GM18858 (cell line): ENCODE results near the gene ZBTB3.
"Not testable (repeated sequence)": the region's sequence is repeated elsewhere in the genome, so short reads cannot be mapped to it uniquely, and the experiment has no call there.

Experiments used
- ATAC-seq: cut with Tn5 transposase; IDR thresholded peaks from one replicate; pipeline ENCODE4 v1.9.1; 2021; ENCODE audit not compliant: unreplicated experiment

The ZBTB3 gene

DNA sequence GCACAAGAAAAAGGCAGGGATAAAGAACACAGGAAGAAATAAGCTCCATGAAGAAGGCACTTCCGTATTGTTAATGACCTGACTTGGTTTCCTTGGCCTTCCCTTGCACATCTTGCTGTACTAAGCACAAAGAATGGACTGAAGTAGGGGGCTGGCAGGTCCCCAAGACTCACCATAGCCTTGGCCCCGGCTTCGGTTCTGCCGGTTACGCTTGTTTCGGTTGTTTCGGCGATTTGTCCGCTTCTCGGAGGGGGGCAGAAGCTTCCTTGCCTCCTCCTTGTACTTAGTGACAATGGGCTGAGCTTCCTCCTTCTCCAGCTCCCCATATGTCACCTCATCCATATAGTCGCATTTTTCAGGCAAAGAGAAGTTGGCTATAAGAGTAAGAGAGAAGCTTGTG is 37.1 kb downstream of the ZBTB3 start:
- no peak for ATAC-seq

DNA sequence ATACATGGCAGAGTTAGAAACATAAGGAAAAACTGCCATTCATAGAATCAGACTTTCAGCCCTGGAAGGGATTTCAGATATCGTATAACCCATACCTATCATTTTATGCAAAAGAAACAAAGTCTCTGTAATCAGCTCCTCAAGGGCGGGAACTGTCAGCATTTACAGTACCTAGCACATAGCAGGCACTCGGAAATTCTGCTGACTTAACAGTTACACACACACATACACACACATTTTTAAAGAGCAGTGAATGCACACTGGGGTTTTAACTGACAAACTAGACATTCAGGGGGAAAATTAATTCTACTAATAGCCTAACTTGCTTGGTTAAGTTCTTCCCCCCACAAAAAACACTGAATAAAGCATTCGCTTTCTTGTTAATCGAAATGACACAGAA is 37.8 kb downstream of the ZBTB3 start:
- ATAC-seq: no peak

DNA sequence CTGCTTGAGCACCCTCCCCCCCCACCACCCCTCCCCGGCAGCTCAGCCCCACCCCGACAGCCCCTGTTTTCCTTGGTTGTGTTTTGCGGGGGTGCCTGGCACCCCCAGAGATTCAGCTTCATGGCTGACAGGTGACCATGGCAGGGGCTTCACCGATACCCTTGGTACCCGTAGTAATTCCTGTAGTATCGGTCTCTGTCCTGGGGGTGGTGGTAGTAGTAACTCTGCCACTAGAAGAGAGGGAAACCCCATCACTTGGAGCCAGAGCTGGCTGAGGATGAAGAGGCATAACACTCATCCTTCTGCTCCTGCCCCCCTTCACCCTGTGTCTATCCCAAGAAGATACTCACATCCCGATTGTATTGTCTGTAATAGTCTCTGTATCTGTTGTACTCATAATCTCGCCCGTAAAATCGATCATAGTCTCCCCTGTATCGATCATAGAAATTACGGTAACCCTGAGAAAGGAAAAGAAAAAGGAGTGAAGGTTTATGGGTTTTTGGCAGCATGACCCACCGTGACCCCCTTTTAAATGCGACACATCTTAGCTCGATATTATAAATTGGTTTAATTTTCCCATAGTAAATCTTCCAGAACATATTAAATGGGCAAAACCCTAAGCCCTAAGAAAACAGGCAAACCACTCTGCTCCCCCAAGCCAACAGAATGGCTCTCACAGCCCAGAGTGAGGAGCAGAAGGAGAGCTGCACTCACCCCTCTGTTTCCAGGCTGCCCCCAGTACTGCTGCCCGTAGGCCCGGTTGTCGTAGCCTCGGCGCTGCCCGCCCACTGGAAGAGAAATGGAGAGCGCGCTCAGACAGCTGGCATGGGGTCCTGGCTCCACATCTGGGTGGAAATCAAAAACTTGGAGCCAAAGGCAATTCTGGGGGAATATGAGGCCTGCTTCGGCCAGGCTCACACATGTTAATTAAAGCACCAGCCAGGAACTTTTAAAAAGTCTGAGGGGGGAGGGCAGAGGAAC is 38.5 kb downstream of the ZBTB3 start:
- no peak for ATAC-seq

DNA sequence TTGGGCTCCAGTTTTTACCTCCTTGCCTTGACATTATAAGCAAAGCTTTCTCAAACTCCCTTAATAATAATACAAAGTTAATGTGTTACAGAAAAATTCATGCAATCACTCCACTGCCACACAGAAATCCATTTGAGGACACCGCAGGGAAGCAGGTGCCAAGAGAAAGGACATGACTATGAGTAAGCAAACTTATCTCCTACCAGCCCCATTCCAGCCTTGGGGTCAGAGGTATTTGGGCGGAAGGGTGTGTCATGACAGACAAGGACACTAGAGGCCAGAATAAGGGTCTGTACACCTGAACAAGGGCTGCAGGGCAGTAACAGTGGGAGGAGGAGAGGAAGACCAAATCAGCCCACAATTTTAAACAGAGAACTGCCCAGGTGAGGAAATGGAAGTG is 40.6 kb downstream of the ZBTB3 start:
- ATAC-seq: no peak

DNA sequence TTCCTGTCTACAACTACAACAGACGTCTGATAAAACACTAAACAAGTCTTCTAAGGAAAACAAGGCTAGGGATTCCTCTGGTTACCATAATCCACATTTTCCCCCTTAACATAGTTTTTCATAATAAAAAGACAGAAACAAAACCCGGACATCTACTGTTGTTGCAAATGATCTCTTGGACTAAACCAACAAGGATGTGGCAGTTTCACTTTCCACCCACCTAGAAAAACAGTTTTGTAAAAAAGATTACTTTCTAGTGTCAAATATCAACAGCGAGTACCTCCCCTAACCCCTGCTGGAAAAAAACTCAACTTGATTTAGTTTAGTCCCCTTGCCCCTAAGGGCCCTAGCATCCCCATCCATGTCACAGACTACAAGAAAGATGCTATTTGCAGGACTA is 41.1 kb downstream of the ZBTB3 start:
- ATAC-seq: no peak

DNA sequence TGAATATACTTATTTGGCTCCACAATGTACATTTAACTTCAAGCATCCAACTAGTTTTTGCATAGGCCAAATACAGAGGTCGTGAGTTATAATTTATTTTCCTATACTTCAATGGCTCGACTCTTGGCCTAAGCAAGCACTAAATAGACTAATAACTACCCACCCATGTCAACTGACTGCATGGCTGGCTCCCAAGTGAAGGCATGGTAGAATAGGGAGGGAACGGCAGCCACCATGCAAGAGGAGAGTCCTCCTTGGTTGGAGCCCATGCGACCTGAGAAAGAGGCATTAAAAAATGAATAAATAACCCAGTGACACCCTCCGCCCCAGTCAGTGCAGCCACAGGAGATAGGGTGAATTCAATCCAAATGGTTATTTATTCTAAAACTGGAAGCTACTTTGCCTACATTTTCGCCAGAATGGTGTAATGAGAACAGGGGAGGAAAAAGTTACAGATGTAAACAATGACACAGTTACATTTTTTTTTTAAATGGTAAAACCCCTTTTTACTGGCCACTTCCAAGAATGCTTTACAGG is 41.6 kb downstream of the ZBTB3 start:
- no peak for ATAC-seq

DNA sequence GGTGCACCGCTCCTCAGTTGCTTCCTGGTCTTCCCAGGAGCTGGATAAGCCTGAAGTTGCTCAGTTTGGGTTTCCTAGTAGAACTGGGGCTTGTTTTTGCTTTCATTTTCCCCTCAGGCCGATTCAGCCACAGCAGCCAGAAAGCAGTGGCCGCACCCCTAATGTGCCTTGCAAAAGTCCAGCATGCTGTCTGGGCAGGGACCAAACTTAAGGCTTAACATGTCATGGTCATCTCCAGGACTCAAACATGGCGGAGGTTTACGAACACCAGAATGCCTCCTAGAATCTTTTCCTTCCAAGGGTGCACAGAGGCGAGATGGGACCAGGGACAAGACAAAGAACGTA is 44.0 kb downstream of the ZBTB3 start:
- ATAC-seq: no peak

DNA sequence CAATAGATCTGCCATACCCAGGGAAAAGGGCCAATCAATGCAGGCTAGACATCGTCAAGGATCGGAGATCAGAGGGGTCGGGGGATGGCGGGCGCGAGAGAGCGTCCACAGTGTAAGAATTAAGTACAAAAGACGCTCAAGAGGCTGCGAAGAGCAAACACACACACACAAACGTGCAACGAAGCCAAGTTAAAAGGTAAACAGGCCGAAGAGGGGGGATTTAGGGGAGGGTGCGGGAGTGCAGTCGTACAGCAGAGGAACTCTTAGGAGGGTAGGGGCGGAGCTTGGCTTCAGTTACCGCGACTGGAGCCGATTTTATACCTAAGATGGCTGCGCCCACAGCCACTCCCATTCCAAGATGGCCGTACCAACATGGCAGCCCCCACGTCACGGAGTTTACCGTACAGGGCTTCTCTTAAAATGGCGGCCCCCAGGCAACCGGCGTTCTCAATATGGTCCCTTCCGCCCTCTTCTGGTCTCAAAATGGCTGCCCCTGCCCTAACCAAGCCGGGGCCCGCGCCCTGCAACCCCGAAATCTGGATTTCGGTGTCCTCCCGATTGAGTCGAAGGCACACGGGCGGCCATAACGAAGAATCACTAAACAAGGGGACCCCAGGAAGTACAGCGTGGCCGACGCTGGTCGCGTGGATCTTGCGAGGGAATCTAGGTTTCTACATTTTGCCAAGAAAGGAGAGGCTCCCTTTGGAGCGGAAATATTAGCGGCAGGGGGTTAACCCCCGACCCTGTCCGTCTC is 44.5 kb downstream of the ZBTB3 start:
- peak; percentile 46 for ATAC-seq

DNA sequence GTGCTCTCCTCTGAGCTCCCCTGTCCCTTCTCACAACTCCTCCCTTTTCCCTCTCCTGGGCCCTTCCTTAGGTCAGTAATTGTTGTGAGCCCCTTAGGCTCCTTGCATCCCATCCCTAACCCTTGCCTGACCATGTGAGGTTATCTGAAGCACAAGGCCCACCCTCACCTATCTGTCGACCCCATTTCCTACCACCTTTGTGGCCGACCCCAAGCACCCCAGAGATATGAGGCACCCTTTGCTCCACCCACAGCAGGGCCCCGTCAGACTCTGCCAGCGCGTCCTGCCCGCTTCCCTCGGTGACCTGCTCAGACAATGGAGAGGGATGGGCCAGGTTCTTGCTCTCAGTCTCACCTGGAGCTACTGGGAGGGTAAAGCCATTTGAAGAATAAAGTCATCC is 45.2 kb downstream of the ZBTB3 start:
- ATAC-seq: no peak

DNA sequence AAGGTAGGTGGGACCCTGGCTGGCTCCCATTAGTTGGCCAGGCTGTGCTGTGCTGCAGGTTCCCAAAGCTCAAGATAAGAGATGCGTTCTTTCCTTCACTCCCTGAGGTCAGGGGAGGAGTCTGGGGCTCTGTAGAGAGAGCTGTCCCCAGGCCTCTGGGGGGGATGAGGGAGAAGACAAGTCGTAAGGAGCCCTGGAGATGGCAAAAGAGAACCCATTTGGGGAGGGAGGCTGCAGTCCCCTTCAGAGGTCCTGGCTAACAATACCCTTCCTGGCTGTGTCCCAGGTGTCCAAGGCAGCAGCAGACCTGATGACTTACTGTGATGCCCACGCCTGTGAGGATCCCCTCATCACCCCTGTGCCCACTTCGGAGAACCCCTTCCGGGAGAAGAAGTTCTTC is 45.6 kb downstream of the ZBTB3 start:
- no peak for ATAC-seq

DNA sequence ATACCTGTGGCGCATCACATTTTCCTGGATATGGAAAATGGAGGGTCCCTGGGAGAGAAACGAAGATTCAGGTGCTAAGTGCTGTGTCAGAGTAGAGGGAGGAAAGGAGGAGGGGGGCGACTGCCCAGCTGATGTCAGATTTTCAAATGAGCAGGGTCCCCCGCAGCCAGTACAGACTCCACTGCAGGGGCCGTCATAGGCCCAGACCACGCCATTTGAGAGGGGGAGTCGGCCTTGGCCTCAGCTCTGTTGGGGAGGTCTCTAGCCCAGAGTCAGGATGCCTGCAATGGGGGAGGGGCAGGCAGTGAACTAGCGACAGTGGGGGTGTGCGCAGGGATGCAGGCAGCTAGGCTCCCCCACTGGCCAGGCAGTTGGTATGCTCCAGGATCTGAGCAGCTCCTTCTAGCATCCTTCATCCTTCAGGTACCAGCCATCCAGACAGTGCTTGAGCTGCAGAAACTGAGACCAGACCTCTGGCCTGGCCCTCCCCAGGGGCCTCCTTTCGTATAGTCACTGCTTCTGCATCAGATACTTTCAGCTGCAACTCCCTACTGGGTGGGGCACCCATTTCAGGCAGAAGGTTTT is 46.6 kb downstream of the ZBTB3 start, which contains the start of the genes BSCL2 and GNG3:
TSS of gene BSCL2 (minus strand) at position 148 of the 585 bp plus-strand sequence. CDS start 229 bp downstream, outside the sequence.
TSS of gene GNG3 (plus strand) at position 400 of the 585 bp plus-strand sequence. CDS start 620 bp downstream, outside the sequence.
- no peak for ATAC-seq

DNA sequence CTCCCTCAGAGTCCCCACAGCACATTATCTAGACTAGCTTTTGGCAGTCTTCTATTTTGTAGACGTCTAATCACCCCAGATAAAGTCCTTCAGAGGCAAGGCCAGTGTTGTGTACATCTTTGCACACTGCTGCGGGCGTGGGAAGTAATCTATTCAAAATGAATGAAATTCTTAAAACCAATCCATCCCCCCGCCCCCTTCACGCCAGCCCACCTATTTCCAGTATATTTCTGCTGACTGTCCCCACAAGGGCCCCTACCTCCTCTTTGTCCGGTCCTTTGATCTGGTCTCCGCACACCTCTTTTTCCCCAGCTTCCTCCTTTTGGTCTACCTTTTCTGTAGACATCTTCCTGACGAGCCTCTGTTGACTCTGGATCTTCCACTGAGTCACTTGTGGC is 47.1 kb downstream of the ZBTB3 start:
- ATAC-seq: no peak

DNA sequence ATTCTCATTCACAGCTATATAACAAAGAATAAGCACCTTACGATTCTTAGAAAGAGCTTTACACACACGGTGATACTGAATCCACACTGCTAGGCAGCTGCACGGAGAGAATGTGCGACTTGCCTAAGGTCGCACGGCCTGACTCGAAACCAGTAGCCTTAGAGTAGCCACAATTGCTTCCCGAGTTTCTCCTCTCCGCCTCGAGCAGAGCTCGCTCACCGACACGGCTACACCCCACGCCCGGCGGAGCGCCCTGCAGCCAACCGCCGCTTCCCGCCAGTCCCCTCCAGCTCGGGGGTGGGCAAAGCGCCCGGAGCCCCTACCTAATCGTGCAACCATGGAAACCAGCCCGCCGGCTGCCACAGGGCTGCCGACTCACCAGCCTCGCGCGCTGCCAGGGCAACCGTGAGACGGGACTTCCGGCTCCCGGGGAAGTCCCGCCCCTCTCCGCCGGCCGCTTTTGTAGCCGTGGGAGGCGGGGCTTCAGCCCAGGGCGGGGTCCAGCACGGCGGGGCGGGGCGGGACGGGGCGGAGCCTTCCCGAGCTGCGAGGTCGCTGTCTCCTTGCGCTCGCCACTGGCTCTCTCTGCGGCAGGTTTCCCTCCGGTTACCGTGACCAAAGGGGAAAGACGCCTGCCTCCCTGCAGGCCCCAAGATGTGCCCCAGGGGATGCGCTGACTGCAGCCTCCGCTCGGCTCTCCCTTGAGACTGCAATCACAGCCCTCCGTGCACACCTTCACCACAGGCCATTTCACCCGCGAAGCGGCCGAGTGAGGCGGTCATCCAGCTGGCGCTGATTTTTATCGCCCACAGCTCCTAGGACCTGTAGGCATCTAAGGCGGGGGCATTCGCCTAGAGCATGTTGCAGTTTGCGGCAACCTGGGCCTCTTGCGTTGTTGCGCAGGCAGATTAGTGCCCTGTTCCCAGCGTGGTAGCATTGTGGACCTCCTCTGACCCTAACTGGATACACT is 47.8 kb downstream of the ZBTB3 start:
- ATAC-seq: no peak

DNA sequence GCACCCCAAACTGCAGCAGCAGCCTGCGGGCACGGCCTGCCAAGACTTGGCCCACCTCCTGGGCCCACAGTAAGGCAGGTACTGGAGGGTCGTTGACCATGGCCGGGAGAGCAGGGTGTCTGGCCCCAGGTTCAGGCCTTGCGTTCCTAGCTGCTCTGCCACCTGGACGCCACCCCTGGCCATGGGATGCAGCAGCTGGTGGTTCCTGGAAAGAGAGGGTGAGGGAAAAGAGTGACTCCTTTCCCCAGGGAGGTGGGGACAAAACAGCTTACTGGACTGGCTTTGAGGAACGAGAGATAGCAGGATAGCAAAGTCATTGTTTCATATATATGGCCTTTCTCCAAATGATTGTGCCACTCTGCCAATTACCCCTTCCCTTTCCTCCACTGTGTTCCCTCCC is 48.5 kb downstream of the ZBTB3 start:
- ATAC-seq: no peak

DNA sequence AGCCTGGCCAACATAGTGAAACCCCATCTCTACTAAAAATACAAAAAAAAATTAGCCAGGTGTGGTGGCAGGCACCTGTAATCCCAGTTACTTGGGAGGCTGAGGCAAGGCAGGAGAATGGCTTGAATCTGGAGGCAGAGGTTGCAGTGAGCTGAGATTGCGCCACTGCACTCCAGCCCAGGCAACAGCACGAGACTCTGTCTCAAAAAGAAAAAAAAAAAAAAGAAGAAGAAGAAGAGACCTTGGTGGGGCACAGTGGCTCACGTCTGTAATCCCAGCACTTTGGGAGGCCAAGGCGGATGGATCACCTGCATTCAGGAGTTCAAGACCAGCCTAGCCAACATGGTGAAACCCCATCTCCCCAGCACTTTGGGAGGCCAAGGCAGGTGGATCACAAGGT is 50.0 kb downstream of the ZBTB3 start:
- not testable (repeated sequence) for ATAC-seq

DNA sequence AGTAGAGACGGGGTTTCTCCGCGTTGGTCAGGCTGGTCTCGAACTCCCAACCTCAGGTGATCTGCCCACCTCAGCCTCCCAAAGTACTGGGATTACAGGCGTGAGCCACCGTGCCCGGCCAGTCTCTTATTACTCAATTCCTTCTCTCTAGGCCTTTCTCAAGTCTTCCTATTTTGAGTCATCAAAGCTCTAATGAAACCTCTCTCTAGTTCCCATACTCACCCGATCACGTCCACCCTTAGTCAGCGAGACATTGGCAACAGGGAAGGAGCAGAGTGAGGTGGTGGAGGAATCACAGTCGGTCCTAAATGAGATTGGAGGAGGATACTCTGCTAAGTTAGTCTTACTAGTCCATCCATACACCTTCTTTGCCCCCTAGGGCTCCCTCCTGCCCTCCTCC is 51.7 kb downstream of the ZBTB3 start:
- no peak for ATAC-seq
